Adrenal gland (tissue), 5 donors: Measurements from ENCODE around the gene CHCHD1.

ENCODE experiments used
- POLR2A ChIP-seq, 2 donors: fragments of 450-650 bp; IDR thresholded peaks; one replicate each; pipeline ENCODE4 v1.6.1; 2017; ENCODE audit warnings: antibody characterized with exemption in 2 of 2, mild to moderate bottlenecking in 2 of 2, moderate library complexity in 1 of 2
- TF ChIP-seq, protein P1 (sequence below), 6 experiments: fragments of 450-650 bp in 4 of 6; fragments of 200-600 bp in 2 of 6; sonication (generic) in 1 of 6; IDR thresholded peaks; 1 replicate in 5 of 6; 2 replicates in 1 of 6; pipeline versions ENCODE4 v1.5.1 to v1.8.0; 2016 to 2021; ENCODE audit warnings: antibody characterized with exemption in 6 of 6, mild to moderate bottlenecking in 2 of 6, moderate library complexity in 1 of 6
- donor health status: DM: no; HTN: no; CAD: no.

DNA sequence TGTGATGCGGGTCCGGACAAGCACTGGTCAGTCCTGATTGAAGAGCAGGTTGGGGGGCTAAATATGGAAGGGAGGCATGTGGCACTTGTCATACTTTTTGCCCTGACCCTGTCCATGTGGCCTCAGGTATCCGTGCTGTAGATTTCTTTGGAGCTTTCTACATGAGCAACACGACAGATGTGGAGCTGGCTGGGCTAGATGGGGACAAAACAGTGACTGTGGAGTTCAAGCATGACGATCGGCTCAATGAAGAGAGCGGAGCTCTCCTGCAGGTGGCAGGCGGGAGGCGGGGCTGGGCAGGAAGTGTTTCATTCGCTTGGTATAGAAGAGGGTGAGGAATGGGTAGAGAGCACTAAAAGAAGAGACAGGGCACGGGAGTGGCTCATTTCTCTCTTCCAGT, 13.0 kb upstream of the CHCHD1 start:
- TF ChIP-seq, protein P1, sequence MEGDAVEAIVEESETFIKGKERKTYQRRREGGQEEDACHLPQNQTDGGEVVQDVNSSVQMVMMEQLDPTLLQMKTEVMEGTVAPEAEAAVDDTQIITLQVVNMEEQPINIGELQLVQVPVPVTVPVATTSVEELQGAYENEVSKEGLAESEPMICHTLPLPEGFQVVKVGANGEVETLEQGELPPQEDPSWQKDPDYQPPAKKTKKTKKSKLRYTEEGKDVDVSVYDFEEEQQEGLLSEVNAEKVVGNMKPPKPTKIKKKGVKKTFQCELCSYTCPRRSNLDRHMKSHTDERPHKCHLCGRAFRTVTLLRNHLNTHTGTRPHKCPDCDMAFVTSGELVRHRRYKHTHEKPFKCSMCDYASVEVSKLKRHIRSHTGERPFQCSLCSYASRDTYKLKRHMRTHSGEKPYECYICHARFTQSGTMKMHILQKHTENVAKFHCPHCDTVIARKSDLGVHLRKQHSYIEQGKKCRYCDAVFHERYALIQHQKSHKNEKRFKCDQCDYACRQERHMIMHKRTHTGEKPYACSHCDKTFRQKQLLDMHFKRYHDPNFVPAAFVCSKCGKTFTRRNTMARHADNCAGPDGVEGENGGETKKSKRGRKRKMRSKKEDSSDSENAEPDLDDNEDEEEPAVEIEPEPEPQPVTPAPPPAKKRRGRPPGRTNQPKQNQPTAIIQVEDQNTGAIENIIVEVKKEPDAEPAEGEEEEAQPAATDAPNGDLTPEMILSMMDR (IDR thresholded peaks at IDR 0.05) = no peak
- no peak for TF ChIP-seq POLR2A (IDR thresholded peaks at IDR 0.05)
